Upper lobe of left lung (tissue), 4 donors: ENCODE measurements around the gene COL15A1.

Experiments used
- CTCF ChIP-seq, 6 experiments: fragments of 450-650 bp in 4 of 6; fragments of 200-600 bp in 2 of 6; sonication (generic) in 2 of 6; IDR thresholded peaks; one replicate each; pipeline ENCODE4 v1.5.1; 2016 to 2019; ENCODE audit warnings: antibody characterized with exemption in 6 of 6
- EP300 ChIP-seq, 4 donors: sonication (generic); formaldehyde crosslinking; IDR thresholded peaks; one replicate each; pipeline ENCODE4 v1.5.1; 2017; ENCODE audit warnings: antibody characterized with exemption in 4 of 4, control low read depth in 2 of 4
- POLR2A ChIP-seq, 4 donors: fragments of 450-650 bp; IDR thresholded peaks; one replicate each; pipeline ENCODE4 v1.5.1; 2016 to 2017; ENCODE audit warnings: antibody characterized with exemption in 4 of 4, mild to moderate bottlenecking in 2 of 4

- TF ChIP-seq POLR2A (IDR thresholded peaks at IDR 0.05) = no peak
- TF ChIP-seq CTCF (IDR thresholded peaks at IDR 0.05) = no peak
- no peak for TF ChIP-seq EP300 (IDR thresholded peaks at IDR 0.05)
These were observed 160.3 kb downstream of the COL15A1 start for GRCh38 chr9:99103901-99104458.
